ENCODE data around the gene BCL11B.

BCL11B gene

GRCh38 chr14:99209409-99209808 is 62.6 kb downstream of the BCL11B start:
- H3K27me3 ChIP-seq (ENCODE audit: insufficient read depth, low read depth, severe bottlenecking) = peaks cover 70% of the 10 kb centered on the region
- no peak for DNase-seq
- no peak for TF ChIP-seq CTCF (IDR thresholded peaks at IDR 0.05; ENCODE audit: low read depth, low read length)
- H3K4me3 ChIP-seq (ENCODE audit: low read depth, low read length) = no peak overlapping the region
- H3K9me3 ChIP-seq (ENCODE audit: severe bottlenecking) = no peaks in the 10 kb centered on the region
- H3K27ac ChIP-seq = no peak overlapping the region
- no peaks in the 10 kb centered on the region for H3K36me3 ChIP-seq

GRCh38 chr14:99208318-99208717 is 63.7 kb downstream of the BCL11B start:
- Histone ChIP-seq H3K36me3 (no peaks in the 10 kb centered on the region), H3K4me3 (ENCODE audit: low read depth, low read length) (no peak overlapping the region), H3K27me3 (ENCODE audit: insufficient read depth, low read depth, severe bottlenecking) (peaks cover 59% of the 10 kb centered on the region), H3K9me3 (ENCODE audit: severe bottlenecking) (no peaks in the 10 kb centered on the region), H3K27ac (no peak overlapping the region)
- DNase-seq = no peak
- no peak for TF ChIP-seq CTCF (IDR thresholded peaks at IDR 0.05; ENCODE audit: low read depth, low read length)

GRCh38 chr14:99207456-99207855 is 64.5 kb downstream of the BCL11B start:
- no peak for DNase-seq
- no peaks in the 10 kb centered on the region for H3K9me3 ChIP-seq (ENCODE audit: severe bottlenecking)
- no peak overlapping the region for H3K27ac ChIP-seq
- no peak for TF ChIP-seq CTCF (IDR thresholded peaks at IDR 0.05; ENCODE audit: low read depth, low read length)
- peaks cover 59% of the 10 kb centered on the region for H3K27me3 ChIP-seq (ENCODE audit: insufficient read depth, low read depth, severe bottlenecking)
- no peak overlapping the region for H3K4me3 ChIP-seq (ENCODE audit: low read depth, low read length)
- no peaks in the 10 kb centered on the region for H3K36me3 ChIP-seq

GRCh38 chr14:99206090-99206489 is 65.9 kb downstream of the BCL11B start:
- Histone ChIP-seq H3K36me3 (no peaks in the 10 kb centered on the region), H3K27me3 (ENCODE audit: insufficient read depth, low read depth, severe bottlenecking) (peaks cover 59% of the 10 kb centered on the region), H3K4me3 (ENCODE audit: low read depth, low read length) (no peak overlapping the region), H3K9me3 (ENCODE audit: severe bottlenecking) (no peaks in the 10 kb centered on the region), H3K27ac (no peak overlapping the region)
- no peak for DNase-seq
- TF ChIP-seq CTCF (IDR thresholded peaks at IDR 0.05; ENCODE audit: low read depth, low read length) = no peak

- Histone ChIP-seq H3K9me3 (ENCODE audit: severe bottlenecking) (no peaks in the 10 kb centered on the region), H3K36me3 (no peaks in the 10 kb centered on the region), H3K27me3 (ENCODE audit: insufficient read depth, low read depth, severe bottlenecking) (peaks cover 50% of the 10 kb centered on the region), H3K4me3 (ENCODE audit: low read depth, low read length) (no peak overlapping the region), H3K27ac (no peak overlapping the region)
- no peak for TF ChIP-seq CTCF (IDR thresholded peaks at IDR 0.05; ENCODE audit: low read depth, low read length)
- no peak for DNase-seq
Measured at GRCh38 chr14:99205086-99205688, 66.8 kb downstream of the BCL11B start.

- Histone ChIP-seq H3K4me3 (ENCODE audit: low read depth, low read length) (no peak overlapping the region), H3K27ac (no peak overlapping the region)
Measured at GRCh38 chr14:99203801-99204200, 68.2 kb downstream of the BCL11B start.

More at GRCh38 chr14:99203801-99204200, 68.2 kb downstream of the BCL11B start:
- H3K9me3 ChIP-seq (ENCODE audit: severe bottlenecking) = no peaks in the 10 kb centered on the region
- H3K27me3 ChIP-seq (ENCODE audit: insufficient read depth, low read depth, severe bottlenecking) = peaks cover 44% of the 10 kb centered on the region
- no peak for TF ChIP-seq CTCF (IDR thresholded peaks at IDR 0.05; ENCODE audit: low read depth, low read length)
- DNase-seq = no peak
- H3K36me3 ChIP-seq = no peaks in the 10 kb centered on the region

All from WERI-Rb-1 (cell line).